Measurements from ENCODE around the gene LAMA5. TPM values are rescaled to one million over a fixed set of nuclear protein-coding genes. Genes with fewer than 3 reads are reported as not detected.

LAMA5 gene
- total RNA-seq, 1 experiment from 2014 or later, result 171 TPM

- no peak for DNase-seq (ENCODE audit: extremely low read depth, low read depth)
Measured at GRCh38 chr20:62404112-62404665, 37.1 kb upstream of the LAMA5 start.

- DNase-seq (ENCODE audit: extremely low read depth, low read depth), result no peak
Measured at GRCh38 chr20:62403331-62403730, 36.2 kb upstream of the LAMA5 start.

- no peak for DNase-seq (ENCODE audit: extremely low read depth, low read depth)
Measured at GRCh38 chr20:62402456-62403150, 35.5 kb upstream of the LAMA5 start.

GRCh38 chr20:62401331-62401779, 34.2 kb upstream of the LAMA5 start:
- no peak for DNase-seq (ENCODE audit: extremely low read depth, low read depth)

GRCh38 chr20:62400541-62400940, 33.4 kb upstream of the LAMA5 start:
- no peak for DNase-seq (ENCODE audit: extremely low read depth, low read depth)

- DNase-seq (ENCODE audit: extremely low read depth, low read depth), result no peak
Measured at GRCh38 chr20:62400021-62400420, 32.9 kb upstream of the LAMA5 start.

- no peak for DNase-seq (ENCODE audit: extremely low read depth, low read depth)
Measured at GRCh38 chr20:62398120-62398821, 31.2 kb upstream of the LAMA5 start.

GRCh38 chr20:62396367-62397239, 29.5 kb upstream of the LAMA5 start:
- DNase-seq (ENCODE audit: extremely low read depth, low read depth), result no peak

GRCh38 chr20:62395311-62396242, 28.5 kb upstream of the LAMA5 start:
- no peak for DNase-seq (ENCODE audit: extremely low read depth, low read depth)

- DNase-seq (ENCODE audit: extremely low read depth, low read depth), result no peak
Measured at GRCh38 chr20:62394248-62395245, 27.4 kb upstream of the LAMA5 start.

- no peak for DNase-seq (ENCODE audit: extremely low read depth, low read depth)
Measured at GRCh38 chr20:62393830-62394229, 26.7 kb upstream of the LAMA5 start.

GRCh38 chr20:62393335-62393665, 26.2 kb upstream of the LAMA5 start:
- DNase-seq (ENCODE audit: extremely low read depth, low read depth), result no peak

GRCh38 chr20:62392621-62393334, 25.7 kb upstream of the LAMA5 start:
- DNase-seq (ENCODE audit: extremely low read depth, low read depth), result no peak

GRCh38 chr20:62392077-62392418, 24.9 kb upstream of the LAMA5 start:
- no peak for DNase-seq (ENCODE audit: extremely low read depth, low read depth)

GRCh38 chr20:62391165-62392076, 24.3 kb upstream of the LAMA5 start:
- no peak for DNase-seq (ENCODE audit: extremely low read depth, low read depth)

GRCh38 chr20:62390317-62391164, 23.4 kb upstream of the LAMA5 start:
- DNase-seq (ENCODE audit: extremely low read depth, low read depth), result no peak

Data from NCI-H460 (cell line).